Astrocyte (in vitro differentiated cells and primary cell): Measurements from ENCODE around the gene JUN. TPM values are rescaled to one million over a fixed set of nuclear protein-coding genes. Genes with fewer than 3 reads are reported as not detected.

Experiments
- DNase-seq: peaks from one replicate; pipeline ENCODE4 v3.0.0-alpha.2; 2010; ENCODE audit warnings: low read depth
- FAIRE-seq: peaks from 2 replicates; lab custom pipeline; 2011; peaks lifted over from hg19 to GRCh38; lab: Jason Lieb, UNC
- H2AFZ ChIP-seq: 2 replicates; pipeline ENCODE4 v1.6.0; 2012; ENCODE audit warnings: low read depth, low read length, inconsistent platforms
- H3K27ac ChIP-seq: 2 replicates; pipeline ENCODE4 v1.5.1; 2011; ENCODE audit warnings: low read depth, low read length, inconsistent platforms
- H3K27me3 ChIP-seq: 2 replicates; pipeline ENCODE4 v1.6.0; 2011; ENCODE audit warnings: low read length, inconsistent platforms; ENCODE audit not compliant: insufficient read depth
- H3K36me3 ChIP-seq: 2 replicates; pipeline ENCODE4 v1.5.1; 2011; ENCODE audit warnings: low read length, inconsistent platforms; ENCODE audit not compliant: insufficient read depth
- H3K4me1 ChIP-seq: 2 replicates; pipeline ENCODE4 v1.5.1; 2011; ENCODE audit warnings: low read length, inconsistent platforms; ENCODE audit not compliant: insufficient read depth
- H3K4me2 ChIP-seq: 2 replicates; pipeline ENCODE4 v1.6.0; 2012; ENCODE audit warnings: low read length, inconsistent platforms
- H3K4me3 ChIP-seq: 2 replicates; pipeline ENCODE4 v1.5.1; 2011; ENCODE audit warnings: low read depth, mild to moderate bottlenecking, low read length, inconsistent platforms; ENCODE audit not compliant: insufficient read depth
- H3K79me2 ChIP-seq: 2 replicates; pipeline ENCODE4 v1.6.0; 2012; ENCODE audit warnings: mild to moderate bottlenecking, low read length, inconsistent platforms; ENCODE audit not compliant: insufficient read depth
- H3K9ac ChIP-seq: 2 replicates; pipeline ENCODE4 v1.6.0; 2012; ENCODE audit warnings: mild to moderate bottlenecking, low read length, inconsistent platforms
- H3K9me3 ChIP-seq: 2 replicates; pipeline ENCODE4 v1.5.1; 2012; ENCODE audit warnings: low read depth, mild to moderate bottlenecking, low read length, inconsistent platforms; ENCODE audit not compliant: insufficient read depth
- H4K20me1 ChIP-seq: 2 replicates; pipeline ENCODE4 v1.6.0; 2012; ENCODE audit warnings: low read length, inconsistent platforms; ENCODE audit not compliant: insufficient read depth
- H3K27ac Mint-ChIP-seq: one replicate; pipeline ENCODE4 v1.8.0; 2021; ENCODE audit warnings: mild to moderate bottlenecking, mixed read lengths; ENCODE audit not compliant: unreplicated experiment
- H3K27me3 Mint-ChIP-seq: one replicate; pipeline ENCODE4 v1.8.0; 2021; ENCODE audit warnings: low read depth, mixed read lengths; ENCODE audit not compliant: unreplicated experiment
- H3K36me3 Mint-ChIP-seq: one replicate; pipeline ENCODE4 v1.8.0; 2021; ENCODE audit warnings: low read depth, mixed read lengths; ENCODE audit not compliant: unreplicated experiment
- H3K4me1 Mint-ChIP-seq: one replicate; pipeline ENCODE4 v1.8.0; 2021; ENCODE audit warnings: low read depth, mixed read lengths; ENCODE audit not compliant: unreplicated experiment
- H3K4me3 Mint-ChIP-seq: one replicate; pipeline ENCODE4 v1.8.0; 2021; ENCODE audit warnings: mild to moderate bottlenecking, moderate library complexity, mixed read lengths; ENCODE audit not compliant: unreplicated experiment
- H3K9me3 Mint-ChIP-seq: one replicate; pipeline ENCODE4 v1.8.0; 2021; ENCODE audit warnings: mild to moderate bottlenecking, mixed read lengths; ENCODE audit not compliant: unreplicated experiment
- EZH2 ChIP-seq: IDR thresholded peaks from 2 replicates; pipeline ENCODE4 v1.6.1; 2012; ENCODE audit warnings: mild to moderate bottlenecking, low read length, inconsistent platforms; ENCODE audit not compliant: insufficient read depth
- total RNA-seq: library from RNA; stranded (reverse); gene quantifications from 2 replicates; pipeline ENCODE4 v1.2.1, GENCODE V29; 2021
- TF ChIP-seq, protein P1 (sequence below): IDR thresholded peaks from 2 replicates; pipeline ENCODE4 v1.5.1; 2011; ENCODE audit warnings: low read depth, mild to moderate bottlenecking, inconsistent platforms, low read length, moderate library complexity; ENCODE audit not compliant: insufficient read depth

The JUN gene
- total RNA-seq, 1 donor from 2014 or later: 101 TPM

DNA sequence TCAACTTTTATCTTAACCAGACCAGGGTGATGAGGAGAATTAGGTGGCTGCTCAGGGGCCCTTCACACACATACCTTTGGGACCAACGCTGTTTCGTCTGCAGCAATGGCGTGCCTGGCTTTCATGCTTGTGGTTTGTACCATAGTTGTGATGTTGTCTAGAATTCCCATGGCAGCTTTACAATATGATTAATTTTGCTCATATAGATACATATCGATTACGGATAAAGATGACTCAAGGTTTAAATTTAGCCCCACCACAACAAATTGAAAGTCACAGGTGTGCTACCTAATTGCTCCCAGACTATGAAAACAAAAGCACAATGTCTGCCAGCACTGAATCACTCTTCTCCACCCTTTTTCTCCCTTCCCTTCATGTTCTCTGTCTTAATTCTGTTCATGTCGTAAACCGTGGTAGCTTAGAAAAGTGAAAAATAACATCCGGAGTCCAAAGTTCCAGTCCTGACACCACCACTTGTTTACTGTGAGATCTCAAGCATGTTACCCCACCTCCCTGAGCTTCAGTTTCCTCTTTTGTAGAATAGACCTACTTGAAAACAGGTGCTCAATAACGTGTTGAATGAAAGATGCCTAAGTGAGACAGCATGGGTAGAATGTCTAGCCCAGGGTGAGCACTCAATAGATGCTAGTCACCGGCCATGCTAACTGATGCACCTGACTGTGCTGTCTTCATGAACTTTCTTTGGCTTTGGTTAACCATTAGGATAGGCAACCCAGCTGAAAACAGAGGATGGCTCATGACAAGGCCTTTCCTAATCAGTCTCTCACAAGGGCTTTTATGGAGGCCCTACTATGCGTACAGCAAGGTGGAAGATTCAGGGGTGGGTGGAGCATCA lies 22.1 kb upstream of the JUN start:
- H3K79me2 ChIP-seq: no peaks in the 10 kb centered on the region
- no peaks in the 10 kb centered on the region for H3K27me3 ChIP-seq
- no peaks in the 10 kb centered on the region for H3K36me3 ChIP-seq
- DNase-seq: no peak
- Mint-ChIP-seq H3K27me3 (no peaks in the 10 kb centered on the region), H3K4me1 (peaks cover 8% of the 10 kb centered on the region), H3K36me3 (no peaks in the 10 kb centered on the region), H3K9me3 (peaks cover 2% of the 10 kb centered on the region), H3K4me3 (no peak overlapping the region), H3K27ac (no peak overlapping the region)
- H3K4me1 ChIP-seq: peaks cover 3% of the 10 kb centered on the region
- FAIRE-seq: no peak
- no peaks in the 10 kb centered on the region for H3K9me3 ChIP-seq
- no peak overlapping the region for H3K9ac ChIP-seq
- no peak overlapping the region for H3K27ac ChIP-seq
- no peaks in the 10 kb centered on the region for H4K20me1 ChIP-seq
- no peak overlapping the region for H3K4me3 ChIP-seq
- no peak overlapping the region for H3K4me2 ChIP-seq
- no peak for TF ChIP-seq EZH2
- TF ChIP-seq, protein P1, sequence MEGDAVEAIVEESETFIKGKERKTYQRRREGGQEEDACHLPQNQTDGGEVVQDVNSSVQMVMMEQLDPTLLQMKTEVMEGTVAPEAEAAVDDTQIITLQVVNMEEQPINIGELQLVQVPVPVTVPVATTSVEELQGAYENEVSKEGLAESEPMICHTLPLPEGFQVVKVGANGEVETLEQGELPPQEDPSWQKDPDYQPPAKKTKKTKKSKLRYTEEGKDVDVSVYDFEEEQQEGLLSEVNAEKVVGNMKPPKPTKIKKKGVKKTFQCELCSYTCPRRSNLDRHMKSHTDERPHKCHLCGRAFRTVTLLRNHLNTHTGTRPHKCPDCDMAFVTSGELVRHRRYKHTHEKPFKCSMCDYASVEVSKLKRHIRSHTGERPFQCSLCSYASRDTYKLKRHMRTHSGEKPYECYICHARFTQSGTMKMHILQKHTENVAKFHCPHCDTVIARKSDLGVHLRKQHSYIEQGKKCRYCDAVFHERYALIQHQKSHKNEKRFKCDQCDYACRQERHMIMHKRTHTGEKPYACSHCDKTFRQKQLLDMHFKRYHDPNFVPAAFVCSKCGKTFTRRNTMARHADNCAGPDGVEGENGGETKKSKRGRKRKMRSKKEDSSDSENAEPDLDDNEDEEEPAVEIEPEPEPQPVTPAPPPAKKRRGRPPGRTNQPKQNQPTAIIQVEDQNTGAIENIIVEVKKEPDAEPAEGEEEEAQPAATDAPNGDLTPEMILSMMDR: no peak
- H2AFZ ChIP-seq: no peak overlapping the region

DNA sequence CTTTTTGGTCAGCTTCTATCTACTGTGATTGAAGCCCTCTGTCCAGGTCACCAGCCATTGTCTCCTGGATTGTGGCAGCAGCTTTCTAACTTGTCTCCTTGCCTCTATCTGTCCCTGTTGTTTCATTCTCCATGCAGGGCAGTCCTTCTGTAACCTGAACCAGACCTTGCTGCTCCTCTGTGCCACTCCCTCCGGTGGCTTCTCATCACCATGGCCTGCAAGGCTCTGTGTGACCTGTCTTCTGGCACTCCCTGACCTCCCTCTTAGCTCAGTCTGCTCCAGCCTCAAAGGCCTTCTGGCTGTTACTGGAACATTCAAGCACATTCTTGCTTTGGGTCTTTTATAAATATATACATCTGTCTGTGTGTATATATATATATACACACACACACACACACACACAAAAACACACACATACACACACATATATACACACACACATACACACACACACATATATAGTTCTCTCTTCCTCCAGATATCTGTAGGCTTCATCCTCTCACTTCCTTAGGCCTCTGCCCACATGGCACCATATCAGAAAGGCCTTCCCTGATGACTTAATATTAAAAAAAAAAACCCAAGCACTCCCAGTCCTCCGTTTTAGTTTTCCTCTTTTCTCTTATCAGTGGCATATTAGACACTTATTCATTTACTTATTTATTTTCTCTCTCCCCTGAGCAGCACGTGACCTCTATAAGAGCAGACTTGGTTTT lies 21.2 kb upstream of the JUN start:
- Histone ChIP-seq H3K9me3 (no peaks in the 10 kb centered on the region), H3K4me1 (peaks cover 3% of the 10 kb centered on the region), H3K9ac (no peak overlapping the region), H3K27me3 (no peaks in the 10 kb centered on the region), H3K4me2 (no peak overlapping the region), H3K27ac (no peak overlapping the region), H3K79me2 (no peaks in the 10 kb centered on the region), H3K4me3 (no peak overlapping the region), H2AFZ (no peak overlapping the region), H3K36me3 (no peaks in the 10 kb centered on the region), H4K20me1 (no peaks in the 10 kb centered on the region)
- no peak overlapping the region for H3K27ac Mint-ChIP-seq
- H3K9me3 Mint-ChIP-seq: peaks cover 2% of the 10 kb centered on the region
- DNase-seq (no peak), FAIRE-seq (no peak)
- TF ChIP-seq EZH2: no peak
- H3K4me3 Mint-ChIP-seq: no peak overlapping the region
- H3K4me1 Mint-ChIP-seq: peaks cover 8% of the 10 kb centered on the region
- peaks cover 1% of the 10 kb centered on the region for H3K27me3 Mint-ChIP-seq
- H3K36me3 Mint-ChIP-seq: no peaks in the 10 kb centered on the region

- Histone ChIP-seq H3K9me3 (no peaks in the 10 kb centered on the region), H3K4me1 (no peaks in the 10 kb centered on the region), H3K4me3 (no peak overlapping the region), H4K20me1 (no peaks in the 10 kb centered on the region), H3K36me3 (no peaks in the 10 kb centered on the region), H3K79me2 (no peaks in the 10 kb centered on the region), H3K9ac (no peak overlapping the region), H3K27me3 (no peaks in the 10 kb centered on the region), H2AFZ (no peak overlapping the region), H3K4me2 (no peak overlapping the region), H3K27ac (no peak overlapping the region)
- Mint-ChIP-seq H3K36me3 (no peaks in the 10 kb centered on the region), H3K27me3 (peaks cover 10% of the 10 kb centered on the region), H3K4me3 (no peak overlapping the region), H3K27ac (no peak overlapping the region), H3K9me3 (peaks cover 4% of the 10 kb centered on the region), H3K4me1 (no peaks in the 10 kb centered on the region)
- FAIRE-seq (no peak), DNase-seq (no peak)
- TF ChIP-seq EZH2: no peak
- TF ChIP-seq, protein P1: no peak
Measured at GRCh38 chr1:58803858-58804257, 20.0 kb upstream of the JUN start.
